AG04449 (cell line): Measurements from ENCODE around the gene ZNF329.
"Not testable (repeated sequence)": the region's sequence is repeated elsewhere in the genome, so short reads cannot be mapped to it uniquely, and the experiment has no call there.

Experiments
- CTCF ChIA-PET: fragments of 350-600 bp; formaldehyde crosslinking; extraction: SDS; loops from one replicate; lab custom pipeline; 2021; ENCODE audit warnings: antibody characterized with exemption; lab: Yijun Ruan, JAX
- POLR2A ChIA-PET: fragments of 400-600, 350-600 bp; formaldehyde crosslinking; extraction: SDS; loops from one replicate; lab custom pipeline; 2020; ENCODE audit warnings: antibody characterized with exemption, inconsistent platforms; lab: Yijun Ruan, JAX
- DNase-seq: peaks from one replicate; pipeline ENCODE4 v3.0.0-alpha.2; 2010; ENCODE audit warnings: low read depth, low spot score
- H3K4me3 ChIP-seq: 2 replicates; pipeline ENCODE4 v1.5.1; 2011; ENCODE audit warnings: low read depth, mild to moderate bottlenecking, control low read depth, low read length
- CTCF ChIP-seq: IDR thresholded peaks from one replicate; pipeline ENCODE4 v1.5.1; 2011; ENCODE audit warnings: mild to moderate bottlenecking, moderate library complexity, low read length, control low read depth, inconsistent platforms; ENCODE audit not compliant: insufficient read depth; ENCODE audit errors: missing control alignments

Gene ZNF329

GRCh38 chr19:58154679-58155648, 4.4 kb upstream of the ZNF329 start:
- DNase-seq, result peak; percentile 44
- ChIA-PET CTCF (interaction anchor here (0.6 to 1.7 kb wide), 17 partner anchors 9 to 756 kb away, joined by 3 to 12 read pairs (median 4); partner anchors contain the start of genes ZNF274 and ZNF814), POLR2A (no interaction called here)
- peak overlapping the region; percentile 85 for H3K4me3 ChIP-seq
- TF ChIP-seq CTCF, result peak; percentile 100

GRCh38 chr19:58154287-58154678, 3.7 kb upstream of the ZNF329 start:
- CTCF ChIA-PET, result interaction anchor here (0.7 to 1.4 kb wide), 4 partner anchors 12 to 748 kb away, joined by 3 to 6 read pairs (median 4); no protein-coding TSS in a partner anchor
- peak overlapping the region; percentile 85 for H3K4me3 ChIP-seq
- POLR2A ChIA-PET, result interaction anchor here (0.6 kb wide), 1 partner anchor 475 kb away, joined by 3 read pairs; no protein-coding TSS in a partner anchor
- TF ChIP-seq CTCF, result no peak
- DNase-seq, result no peak

GRCh38 chr19:58153386-58153785, 2.8 kb upstream of the ZNF329 start:
- CTCF ChIA-PET, result interaction anchor here (1.1 kb wide), 1 partner anchor 416 kb away, joined by 4 read pairs; no protein-coding TSS in a partner anchor
- H3K4me3 ChIP-seq, result no peak overlapping the region
- POLR2A ChIA-PET, result interaction anchor here (0.6 kb wide), 1 partner anchor 474 kb away, joined by 3 read pairs; no protein-coding TSS in a partner anchor
- no peak for TF ChIP-seq CTCF
- DNase-seq, result no peak

- DNase-seq, CTCF ChIA-PET, H3K4me3 ChIP-seq, POLR2A ChIA-PET: not testable (repeated sequence)
Measured at GRCh38 chr19:58147475-58147874, 3.1 kb downstream of the ZNF329 start.

GRCh38 chr19:58145849-58146248, 4.7 kb downstream of the ZNF329 start:
- ChIA-PET POLR2A (interaction anchor here (0.5 kb wide), 1 partner anchor 240 kb away, joined by 3 read pairs; no protein-coding TSS in a partner anchor), CTCF (no interaction called here)
- DNase-seq, result no peak
- TF ChIP-seq CTCF, result no peak
- H3K4me3 ChIP-seq, result no peak overlapping the region

GRCh38 chr19:58134244-58134643, 16.3 kb downstream of the ZNF329 start:
- ChIA-PET CTCF (no interaction called here), POLR2A (no interaction called here)
- no peak for TF ChIP-seq CTCF
- H3K4me3 ChIP-seq, result no peak overlapping the region
- DNase-seq, result no peak
